ENCODE data around the gene UNC13D.
A peak's percentile ranks its signal among the peaks of the same experiment; 100 is the strongest.
"Not testable (repeated sequence)": the region's sequence is repeated elsewhere in the genome, so short reads cannot be mapped to it uniquely, and the experiment has no call there.

The UNC13D gene

DNA sequence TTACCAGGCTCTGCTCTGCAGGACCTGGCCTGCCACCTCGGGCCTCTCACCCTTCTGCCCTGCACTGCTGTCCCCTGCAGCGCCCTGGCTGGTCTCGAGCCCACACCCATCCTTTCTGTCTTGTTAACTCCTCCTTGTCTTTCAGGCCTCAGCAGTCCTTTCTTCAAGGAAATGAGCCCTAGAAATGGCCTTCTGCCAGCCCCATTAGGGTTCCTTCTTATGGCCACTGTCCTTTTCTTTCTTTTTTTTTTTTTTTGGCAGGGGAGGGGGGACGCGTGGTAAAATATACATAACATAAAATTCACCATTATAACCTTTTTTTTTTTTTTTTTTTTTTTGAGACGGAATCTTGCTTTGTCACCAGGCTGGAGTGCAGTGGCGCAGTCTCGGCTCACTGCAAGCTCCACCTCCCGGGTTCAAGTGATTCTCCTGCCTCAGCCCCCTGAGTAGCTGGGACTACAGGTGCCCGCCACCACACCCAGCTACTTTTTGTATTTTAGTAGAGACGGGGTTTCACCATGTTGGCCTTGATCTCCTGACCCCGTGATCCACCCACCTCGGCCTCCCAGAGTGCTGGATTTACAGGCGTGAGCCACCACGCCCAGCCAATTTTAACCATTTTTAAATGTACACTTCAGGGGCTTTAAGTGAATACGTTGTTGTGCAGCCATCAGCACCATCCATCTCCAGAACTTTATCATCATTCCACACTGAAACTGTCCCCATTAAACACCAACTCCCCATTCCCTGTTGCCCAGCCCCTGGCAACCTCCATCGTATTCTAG lies 21.4 kb upstream of the UNC13D start:
- H3K27me3 Mint-ChIP-seq; H3K4me3 Mint-ChIP-seq; H3K9me3 Mint-ChIP-seq; H3K36me3 Mint-ChIP-seq (ENCODE audit: low read depth); ATAC-seq; DNase-seq; H3K27ac Mint-ChIP-seq: not testable (repeated sequence)
- H3K4me1 Mint-ChIP-seq = peaks cover 21% of the 10 kb centered on the region

GRCh38 chr17:75864887-75865286 lies 20.7 kb upstream of the UNC13D start:
- H3K4me3 Mint-ChIP-seq; H3K27me3 Mint-ChIP-seq; H3K36me3 Mint-ChIP-seq (ENCODE audit: low read depth); H3K9me3 Mint-ChIP-seq; DNase-seq: not testable (repeated sequence)
- H3K4me1 Mint-ChIP-seq = peaks cover 21% of the 10 kb centered on the region
- H3K27ac Mint-ChIP-seq = peak overlapping the region; percentile 44
- peak; percentile 11 for ATAC-seq

- Mint-ChIP-seq H3K36me3 (ENCODE audit: low read depth) (no peaks in the 10 kb centered on the region), H3K9me3 (no peaks in the 10 kb centered on the region), H3K27me3 (no peaks in the 10 kb centered on the region), H3K4me1 (peaks cover 23% of the 10 kb centered on the region), H3K27ac (peak overlapping the region; percentile 44), H3K4me3 (peak overlapping the region; percentile 6)
- ATAC-seq = peak; percentile 74
- peak; percentile 46 for DNase-seq
Measured at GRCh38 chr17:75864448-75864871, 20.3 kb upstream of the UNC13D start.

DNA sequence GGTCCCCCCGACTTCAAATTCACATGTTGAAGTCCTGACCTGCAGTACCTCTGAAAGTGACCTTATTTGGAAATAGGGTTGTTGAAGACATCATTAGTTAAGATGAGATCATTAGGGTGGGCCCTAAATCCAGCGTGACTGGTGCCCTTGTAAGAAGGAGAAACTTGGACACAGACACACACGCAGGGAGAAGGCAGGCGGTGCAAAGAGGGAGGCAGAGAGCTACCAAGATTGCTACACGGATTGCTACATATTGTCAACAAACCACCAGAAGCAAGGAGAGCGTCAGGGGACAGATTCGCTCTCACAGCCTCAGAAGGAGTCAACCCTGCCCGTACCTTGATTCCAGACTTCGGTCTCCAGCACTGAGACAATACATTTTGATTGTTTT lies 17.7 kb upstream of the UNC13D start:
- ATAC-seq (no peak), DNase-seq (no peak)
- no peak overlapping the region for H3K4me3 Mint-ChIP-seq
- H3K9me3 Mint-ChIP-seq = no peaks in the 10 kb centered on the region
- peaks cover 39% of the 10 kb centered on the region for H3K4me1 Mint-ChIP-seq
- H3K27me3 Mint-ChIP-seq = no peaks in the 10 kb centered on the region
- H3K27ac Mint-ChIP-seq = no peak overlapping the region
- H3K36me3 Mint-ChIP-seq (ENCODE audit: low read depth) = no peaks in the 10 kb centered on the region

DNA sequence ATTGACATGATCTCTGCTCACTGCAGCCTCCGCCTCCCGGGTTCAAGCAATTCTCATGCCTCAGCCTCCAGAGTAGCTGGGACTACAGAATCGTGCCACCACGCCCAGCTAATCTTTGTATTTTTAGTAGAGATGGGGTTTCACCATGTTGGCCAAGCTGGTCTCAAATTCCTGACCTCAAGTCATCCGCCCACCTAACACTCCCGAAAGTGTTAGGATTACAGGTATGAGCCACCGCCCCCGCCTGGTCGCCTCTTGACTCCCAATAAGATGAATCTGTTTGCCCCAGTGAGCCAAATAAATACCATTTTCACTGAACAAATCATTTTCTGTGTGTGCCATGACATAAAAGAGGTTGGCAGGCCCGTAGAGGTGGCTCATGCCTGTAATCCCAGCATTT lies 15.2 kb upstream of the UNC13D start:
- not testable (repeated sequence) for H3K4me3 Mint-ChIP-seq; H3K9me3 Mint-ChIP-seq; H3K27me3 Mint-ChIP-seq; H3K36me3 Mint-ChIP-seq (ENCODE audit: low read depth); H3K27ac Mint-ChIP-seq; ATAC-seq; DNase-seq
- H3K4me1 Mint-ChIP-seq = peaks cover 34% of the 10 kb centered on the region

- ATAC-seq (no peak), DNase-seq (peak; percentile 63)
- Mint-ChIP-seq H3K27ac (peak overlapping the region; percentile 90), H3K27me3 (no peaks in the 10 kb centered on the region), H3K4me1 (peaks cover 40% of the 10 kb centered on the region), H3K36me3 (ENCODE audit: low read depth) (no peaks in the 10 kb centered on the region), H3K4me3 (no peak overlapping the region), H3K9me3 (no peaks in the 10 kb centered on the region)
Measured at GRCh38 chr17:75856062-75856756, 12.0 kb upstream of the UNC13D start.

GRCh38 chr17:75855310-75856061 lies 11.3 kb upstream of the UNC13D start, which contains the start of gene WBP2:
WBP2 (minus strand) TSS chr17:75855335; CDS start chr17:75855297, 38 bp downstream.
- H3K27ac Mint-ChIP-seq = peak within 1 kb of the TSS; percentile 90

GRCh38 chr17:75854881-75855309 lies 10.7 kb upstream of the UNC13D start:
- DNase-seq = no peak
- Mint-ChIP-seq H3K36me3 (ENCODE audit: low read depth) (peaks cover under 1% of the 10 kb centered on the region), H3K4me3 (no peak overlapping the region), H3K9me3 (no peaks in the 10 kb centered on the region), H3K27me3 (no peaks in the 10 kb centered on the region), H3K27ac (no peak overlapping the region), H3K4me1 (peaks cover 40% of the 10 kb centered on the region)
- ATAC-seq = no peak

More at GRCh38 chr17:75855310-75856061, 11.3 kb upstream of the UNC13D start, which contains the start of gene WBP2:
- peak; percentile 95 for DNase-seq
- Mint-ChIP-seq H3K27me3 (no peaks in the 10 kb centered on the region), H3K4me1 (peaks cover 40% of the 10 kb centered on the region), H3K9me3 (no peaks in the 10 kb centered on the region), H3K36me3 (ENCODE audit: low read depth) (no peaks in the 10 kb centered on the region), H3K4me3 (no peak within 1 kb of the TSS)
- peak; percentile 95 for ATAC-seq

GRCh38 chr17:75854101-75854748 lies 10.0 kb upstream of the UNC13D start:
- H3K36me3 Mint-ChIP-seq (ENCODE audit: low read depth) = peaks cover 3% of the 10 kb centered on the region
- peaks cover 36% of the 10 kb centered on the region for H3K4me1 Mint-ChIP-seq
- H3K27ac Mint-ChIP-seq = no peak overlapping the region
- DNase-seq (no peak), ATAC-seq (no peak)
- no peak overlapping the region for H3K4me3 Mint-ChIP-seq
- no peaks in the 10 kb centered on the region for H3K9me3 Mint-ChIP-seq
- no peaks in the 10 kb centered on the region for H3K27me3 Mint-ChIP-seq

DNA sequence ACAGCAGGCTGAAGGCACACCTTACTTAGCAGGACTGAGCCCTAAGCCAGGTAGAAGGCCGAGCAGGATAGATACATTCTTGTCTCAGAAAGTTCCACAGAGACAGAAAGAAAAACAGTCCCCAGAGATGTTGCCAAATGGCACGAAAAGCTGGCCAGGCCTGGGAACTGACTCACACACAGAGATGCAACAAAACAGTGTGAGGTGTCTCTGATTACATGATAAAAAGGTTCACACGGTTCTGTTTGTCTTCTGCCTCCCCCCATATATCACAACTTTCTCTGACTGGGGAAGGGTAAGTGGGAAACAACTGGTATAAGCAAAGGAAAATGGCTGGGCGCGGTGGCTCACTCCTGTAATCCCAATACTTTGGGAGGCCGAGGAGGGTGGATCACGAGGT lies 9.2 kb upstream of the UNC13D start:
- no peak overlapping the region for H3K4me3 Mint-ChIP-seq
- DNase-seq = no peak

GRCh38 chr17:75851693-75851991 lies 7.4 kb upstream of the UNC13D start:
- H3K4me1 Mint-ChIP-seq = peaks cover 26% of the 10 kb centered on the region
- H3K9me3 Mint-ChIP-seq; H3K27ac Mint-ChIP-seq; H3K36me3 Mint-ChIP-seq (ENCODE audit: low read depth); H3K27me3 Mint-ChIP-seq; DNase-seq; ATAC-seq; H3K4me3 Mint-ChIP-seq: not testable (repeated sequence)

More for the DNA sequence above, 9.2 kb upstream of the UNC13D start:
- Mint-ChIP-seq H3K9me3 (no peaks in the 10 kb centered on the region), H3K27ac (no peak overlapping the region), H3K36me3 (ENCODE audit: low read depth) (peaks cover 3% of the 10 kb centered on the region), H3K4me1 (peaks cover 31% of the 10 kb centered on the region), H3K27me3 (no peaks in the 10 kb centered on the region)
- no peak for ATAC-seq

DNA sequence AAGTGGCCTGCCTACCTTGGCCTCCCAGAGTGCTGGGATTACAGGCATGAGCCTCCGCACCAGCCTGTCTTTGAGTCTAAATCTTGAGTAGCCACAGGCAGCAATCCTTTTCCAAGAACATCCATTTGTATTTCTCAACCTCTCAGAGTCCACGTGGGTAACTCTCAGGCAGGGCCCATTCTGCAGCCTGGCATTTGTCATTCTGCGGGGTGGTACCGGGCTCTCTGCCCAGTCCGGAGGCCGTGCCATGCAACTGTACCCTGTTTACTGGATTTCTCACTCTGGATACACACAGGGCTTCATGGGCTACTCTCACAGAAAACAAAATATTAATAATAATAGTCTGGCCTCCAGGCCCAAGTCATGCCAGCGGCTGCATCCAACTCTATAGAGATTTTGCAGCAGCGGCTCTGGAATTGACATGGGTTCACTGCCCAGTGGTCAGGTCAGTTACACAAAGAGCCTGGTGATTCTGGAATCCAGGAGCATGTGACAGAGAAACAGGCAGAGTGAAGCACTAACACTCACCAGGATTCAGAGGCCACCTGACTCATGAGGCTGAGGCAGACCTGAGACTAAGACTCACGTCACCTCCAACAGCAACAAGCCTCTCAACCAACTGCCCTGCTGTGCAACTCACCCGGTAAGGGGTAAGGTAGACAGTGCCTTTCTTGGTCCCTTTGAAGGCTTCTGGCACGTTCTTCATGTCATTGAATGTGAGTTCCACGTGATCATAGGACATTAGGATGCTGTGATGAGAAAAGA lies 6.9 kb upstream of the UNC13D start:
- Mint-ChIP-seq H3K4me3 (no peak overlapping the region), H3K9me3 (no peaks in the 10 kb centered on the region), H3K36me3 (ENCODE audit: low read depth) (peaks cover 5% of the 10 kb centered on the region), H3K27ac (no peak overlapping the region), H3K27me3 (no peaks in the 10 kb centered on the region), H3K4me1 (peaks cover 21% of the 10 kb centered on the region)
- no peak for DNase-seq
- ATAC-seq = no peak

DNA sequence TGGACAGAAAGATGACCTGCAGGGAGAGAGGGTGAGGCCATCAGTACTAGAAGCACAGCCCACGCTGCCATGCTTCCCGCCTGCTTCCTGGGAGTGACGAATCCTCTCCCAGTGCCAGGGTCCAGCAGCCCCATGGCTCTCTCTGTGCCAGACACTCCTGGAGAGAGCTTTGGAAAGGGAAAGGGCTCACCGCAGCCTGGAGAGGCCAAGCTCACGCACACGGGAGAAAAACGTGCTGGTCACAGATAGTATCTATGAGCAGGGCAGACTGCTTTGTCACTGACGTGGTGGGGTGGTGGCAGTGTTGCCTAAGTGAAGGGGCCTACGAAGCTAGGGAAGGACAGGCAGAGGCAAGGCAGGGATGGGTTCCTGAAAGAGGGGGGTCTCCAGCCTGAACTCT lies 5.5 kb upstream of the UNC13D start:
- no peaks in the 10 kb centered on the region for H3K27me3 Mint-ChIP-seq
- no peak overlapping the region for H3K4me3 Mint-ChIP-seq
- H3K36me3 Mint-ChIP-seq (ENCODE audit: low read depth) = peaks cover 5% of the 10 kb centered on the region
- no peak for ATAC-seq
- no peak overlapping the region for H3K27ac Mint-ChIP-seq
- H3K9me3 Mint-ChIP-seq = no peaks in the 10 kb centered on the region
- peaks cover 31% of the 10 kb centered on the region for H3K4me1 Mint-ChIP-seq
- DNase-seq = no peak

GRCh38 chr17:75849279-75849646 lies 5.1 kb upstream of the UNC13D start:
- Mint-ChIP-seq H3K27ac (no peak overlapping the region), H3K27me3 (no peaks in the 10 kb centered on the region), H3K4me3 (no peak overlapping the region), H3K36me3 (ENCODE audit: low read depth) (peaks cover 5% of the 10 kb centered on the region), H3K9me3 (no peaks in the 10 kb centered on the region), H3K4me1 (peaks cover 26% of the 10 kb centered on the region)
- DNase-seq (no peak), ATAC-seq (no peak)

Measured in activated naive CD8-positive, alpha-beta T cell treated with anti-CD3 and anti-CD28 coated beads, Interleukin-2, amount 50 U/mL, for 24 hours (primary cell).